ENCODE results near the gene RARS2. TPM values are rescaled to one million over a fixed set of nuclear protein-coding genes. Genes with fewer than 3 reads are reported as not detected.
"Not testable (repeated sequence)": the region's sequence is repeated elsewhere in the genome, so short reads cannot be mapped to it uniquely, and the experiment has no call there.

RARS2 gene
- total and polyA plus RNA-seq, 2 experiments from 2014 or later, result 53.2 to 75.0 TPM

- DNase-seq (ENCODE audit: low spot score), result no peak
- Histone ChIP-seq H3K9me2 (replicated peaks; ENCODE audit: insufficient read depth) (no peaks in the 10 kb centered on the region), H3K9me3 (ENCODE audit: low read depth) (no peaks in the 10 kb centered on the region), H3K4me2 (peak overlapping the region; percentile 4), H3K4me1 (ENCODE audit: insufficient read depth) (peaks cover 3% of the 10 kb centered on the region), H3K4me3 (no peak overlapping the region), H3K79me2 (no peaks in the 10 kb centered on the region), H3K36me3 (replicated peaks; ENCODE audit: insufficient read depth, low read depth) (no peaks in the 10 kb centered on the region), H4K20me1 (ENCODE audit: insufficient read depth, poor library complexity, severe bottlenecking) (no peaks in the 10 kb centered on the region), H3K27me3 (no peaks in the 10 kb centered on the region), H3K27ac (peak overlapping the region; percentile 14), H2AFZ (no peak overlapping the region)
- WGBS (ENCODE audit: low lambda C conversion rate, missing lambda C conversion rate), result 61% methylated on average over 2 of the region's 2 CpGs
- TF ChIP-seq CTCF (IDR thresholded peaks at IDR 0.05; ENCODE audit: poor library complexity) (no peak), EZH2 (IDR thresholded peaks at IDR 0.05; ENCODE audit: borderline replicate concordance) (no peak), EZH2phosphoT487 (IDR thresholded peaks at IDR 0.05; ENCODE audit: low read depth, severe bottlenecking, unreplicated experiment) (no peak)
Observed at GRCh38 chr6:87628424-87628823, 38.6 kb upstream of the RARS2 start.

- Histone ChIP-seq H2AFZ (no peak overlapping the region), H3K9me3 (ENCODE audit: low read depth) (no peaks in the 10 kb centered on the region), H3K4me1 (ENCODE audit: insufficient read depth) (no peaks in the 10 kb centered on the region), H3K27me3 (no peaks in the 10 kb centered on the region), H3K36me3 (replicated peaks; ENCODE audit: insufficient read depth, low read depth) (no peaks in the 10 kb centered on the region), H3K4me3 (no peak overlapping the region), H3K4me2 (no peak overlapping the region), H3K9me2 (replicated peaks; ENCODE audit: insufficient read depth) (no peaks in the 10 kb centered on the region), H4K20me1 (ENCODE audit: insufficient read depth, poor library complexity, severe bottlenecking) (no peaks in the 10 kb centered on the region), H3K79me2 (no peaks in the 10 kb centered on the region), H3K27ac (peak overlapping the region; percentile 34)
- peak; percentile 28 for DNase-seq (ENCODE audit: low spot score)
- WGBS (ENCODE audit: low lambda C conversion rate, missing lambda C conversion rate), result 92% methylated on average over 3 of the region's 3 CpGs
- TF ChIP-seq CTCF (IDR thresholded peaks at IDR 0.05; ENCODE audit: poor library complexity) (no peak), EZH2 (IDR thresholded peaks at IDR 0.05; ENCODE audit: borderline replicate concordance) (no peak), EZH2phosphoT487 (IDR thresholded peaks at IDR 0.05; ENCODE audit: low read depth, severe bottlenecking, unreplicated experiment) (no peak)
Observed at GRCh38 chr6:87623248-87623647, 33.5 kb upstream of the RARS2 start.

GRCh38 chr6:87618531-87618930 is 28.7 kb upstream of the RARS2 start:
- Histone ChIP-seq H3K27me3 (no peaks in the 10 kb centered on the region), H3K4me2 (no peak overlapping the region), H3K9me2 (replicated peaks; ENCODE audit: insufficient read depth) (no peaks in the 10 kb centered on the region), H3K9me3 (ENCODE audit: low read depth) (no peaks in the 10 kb centered on the region), H4K20me1 (ENCODE audit: insufficient read depth, poor library complexity, severe bottlenecking) (no peaks in the 10 kb centered on the region), H2AFZ (no peak overlapping the region), H3K4me3 (no peak overlapping the region), H3K4me1 (ENCODE audit: insufficient read depth) (no peaks in the 10 kb centered on the region), H3K79me2 (no peaks in the 10 kb centered on the region), H3K27ac (no peak overlapping the region), H3K36me3 (replicated peaks; ENCODE audit: insufficient read depth, low read depth) (no peaks in the 10 kb centered on the region)
- 89% methylated on average over 3 of the region's 3 CpGs for WGBS (ENCODE audit: low lambda C conversion rate, missing lambda C conversion rate)
- no peak for TF ChIP-seq EZH2phosphoT487 (IDR thresholded peaks at IDR 0.05; ENCODE audit: low read depth, severe bottlenecking, unreplicated experiment)
- DNase-seq (ENCODE audit: low spot score), result no peak

GRCh38 chr6:87617405-87617804 is 27.6 kb upstream of the RARS2 start:
- Histone ChIP-seq H2AFZ (no peak overlapping the region), H3K4me1 (ENCODE audit: insufficient read depth) (no peaks in the 10 kb centered on the region), H4K20me1 (ENCODE audit: insufficient read depth, poor library complexity, severe bottlenecking) (no peaks in the 10 kb centered on the region), H3K9me3 (ENCODE audit: low read depth) (no peaks in the 10 kb centered on the region), H3K9me2 (replicated peaks; ENCODE audit: insufficient read depth) (no peaks in the 10 kb centered on the region), H3K36me3 (replicated peaks; ENCODE audit: insufficient read depth, low read depth) (no peaks in the 10 kb centered on the region), H3K27ac (no peak overlapping the region), H3K4me3 (no peak overlapping the region), H3K27me3 (no peaks in the 10 kb centered on the region), H3K79me2 (no peaks in the 10 kb centered on the region), H3K4me2 (no peak overlapping the region)
- TF ChIP-seq EZH2 (IDR thresholded peaks at IDR 0.05; ENCODE audit: borderline replicate concordance) (no peak), EZH2phosphoT487 (IDR thresholded peaks at IDR 0.05; ENCODE audit: low read depth, severe bottlenecking, unreplicated experiment) (no peak), CTCF (IDR thresholded peaks at IDR 0.05; ENCODE audit: poor library complexity) (no peak)
- no peak for DNase-seq (ENCODE audit: low spot score)
- 94% methylated on average over 4 of the region's 4 CpGs for WGBS (ENCODE audit: low lambda C conversion rate, missing lambda C conversion rate)

- not testable (repeated sequence) for H2AFZ ChIP-seq; H3K27ac ChIP-seq; H3K79me2 ChIP-seq; H3K36me3 ChIP-seq (replicated peaks; ENCODE audit: insufficient read depth, low read depth); H3K27me3 ChIP-seq; DNase-seq (ENCODE audit: low spot score); H3K4me2 ChIP-seq; H3K9me2 ChIP-seq (replicated peaks; ENCODE audit: insufficient read depth); H3K4me3 ChIP-seq; H4K20me1 ChIP-seq (ENCODE audit: insufficient read depth, poor library complexity, severe bottlenecking); H3K4me1 ChIP-seq (ENCODE audit: insufficient read depth); H3K9me3 ChIP-seq (ENCODE audit: low read depth)
- WGBS (ENCODE audit: low lambda C conversion rate, missing lambda C conversion rate), result 100% methylated on average over 2 of the region's 2 CpGs
Observed at GRCh38 chr6:87613018-87613417, 23.2 kb upstream of the RARS2 start.
